Measurements from ENCODE around the gene NOP58.
"Not testable (repeated sequence)": the region's sequence is repeated elsewhere in the genome, so short reads cannot be mapped to it uniquely, and the experiment has no call there.

Gene NOP58

GRCh38 chr2:202307690-202308089, 42.1 kb downstream of the NOP58 start:
- DNase-seq (ENCODE audit: low spot score) = no peak

- DNase-seq (ENCODE audit: low spot score) = no peak
Observed at GRCh38 chr2:202311823-202312388, 46.3 kb downstream of the NOP58 start.

GRCh38 chr2:202314116-202314515, 48.6 kb downstream of the NOP58 start:
- no peak for DNase-seq (ENCODE audit: low spot score)

- DNase-seq (ENCODE audit: low spot score) = no peak
Observed at GRCh38 chr2:202317080-202317857, 51.7 kb downstream of the NOP58 start.

- DNase-seq (ENCODE audit: low spot score) = not testable (repeated sequence)
Observed at GRCh38 chr2:202320362-202320761, 54.8 kb downstream of the NOP58 start.

- DNase-seq (ENCODE audit: low spot score) = no peak
Observed at GRCh38 chr2:202322435-202322834, 56.9 kb downstream of the NOP58 start.

GRCh38 chr2:202327858-202328257, 62.3 kb downstream of the NOP58 start:
- DNase-seq (ENCODE audit: low spot score) = no peak

GRCh38 chr2:202335791-202336467, 70.4 kb downstream of the NOP58 start:
- no peak for DNase-seq (ENCODE audit: low spot score)

- DNase-seq (ENCODE audit: low spot score) = no peak
Observed at GRCh38 chr2:202337151-202337550, 71.6 kb downstream of the NOP58 start.

GRCh38 chr2:202337706-202338346, 72.3 kb downstream of the NOP58 start:
- DNase-seq (ENCODE audit: low spot score) = no peak

GRCh38 chr2:202339071-202339870, 73.7 kb downstream of the NOP58 start:
- DNase-seq (ENCODE audit: low spot score) = no peak

GRCh38 chr2:202344178-202344577, 78.6 kb downstream of the NOP58 start:
- no peak for DNase-seq (ENCODE audit: low spot score)

- no peak for DNase-seq (ENCODE audit: low spot score)
Observed at GRCh38 chr2:202346180-202346579, 80.6 kb downstream of the NOP58 start.

Data from hematopoietic multipotent progenitor cell treated with erythropoietin and hydrocortisone succinate and interleukin-3 and kit ligand, for 17 days (in vitro differentiated cells).